ENCODE results near the gene ENAM. TPM values are rescaled to one million over a fixed set of nuclear protein-coding genes. Genes with fewer than 3 reads are reported as not detected.

Gene ENAM
- polyA plus RNA-seq, 1 of the 3 experiments (the other 2 are of a cell fraction), result 0.20 TPM

DNA sequence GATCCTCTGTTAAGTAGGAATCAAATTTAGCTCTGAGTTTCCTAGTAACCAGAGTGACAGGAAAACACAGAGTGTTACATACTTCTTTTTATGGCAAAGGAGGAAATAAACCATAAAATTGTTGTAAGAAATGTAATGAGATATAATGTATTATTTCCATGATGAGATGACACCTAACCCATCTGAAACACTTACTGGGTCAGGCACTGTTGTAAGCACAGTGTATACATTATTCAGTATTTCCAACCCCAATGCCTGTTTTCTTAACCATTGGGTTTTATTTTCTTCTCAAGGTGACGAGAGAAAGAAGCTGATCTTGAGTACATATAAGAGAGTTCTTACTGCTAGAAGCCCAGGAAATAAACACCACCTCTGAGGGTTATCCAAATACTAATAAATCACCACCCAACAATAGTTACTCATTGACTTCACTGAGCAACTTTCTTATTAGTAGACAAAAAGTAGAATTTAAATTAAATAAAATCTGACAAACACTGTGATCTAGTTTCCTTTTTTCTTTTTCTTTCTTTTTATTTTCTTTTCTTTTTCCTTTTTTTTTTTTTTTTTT is 4.2 kb upstream of the ENAM start (continued):
- TF ChIP-seq, protein P1, sequence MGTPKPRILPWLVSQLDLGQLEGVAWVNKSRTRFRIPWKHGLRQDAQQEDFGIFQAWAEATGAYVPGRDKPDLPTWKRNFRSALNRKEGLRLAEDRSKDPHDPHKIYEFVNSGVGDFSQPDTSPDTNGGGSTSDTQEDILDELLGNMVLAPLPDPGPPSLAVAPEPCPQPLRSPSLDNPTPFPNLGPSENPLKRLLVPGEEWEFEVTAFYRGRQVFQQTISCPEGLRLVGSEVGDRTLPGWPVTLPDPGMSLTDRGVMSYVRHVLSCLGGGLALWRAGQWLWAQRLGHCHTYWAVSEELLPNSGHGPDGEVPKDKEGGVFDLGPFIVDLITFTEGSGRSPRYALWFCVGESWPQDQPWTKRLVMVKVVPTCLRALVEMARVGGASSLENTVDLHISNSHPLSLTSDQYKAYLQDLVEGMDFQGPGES (IDR thresholded peaks at IDR 0.05; ENCODE audit: low read depth, low read length), result no peak
- TF ChIP-seq, protein P2, sequence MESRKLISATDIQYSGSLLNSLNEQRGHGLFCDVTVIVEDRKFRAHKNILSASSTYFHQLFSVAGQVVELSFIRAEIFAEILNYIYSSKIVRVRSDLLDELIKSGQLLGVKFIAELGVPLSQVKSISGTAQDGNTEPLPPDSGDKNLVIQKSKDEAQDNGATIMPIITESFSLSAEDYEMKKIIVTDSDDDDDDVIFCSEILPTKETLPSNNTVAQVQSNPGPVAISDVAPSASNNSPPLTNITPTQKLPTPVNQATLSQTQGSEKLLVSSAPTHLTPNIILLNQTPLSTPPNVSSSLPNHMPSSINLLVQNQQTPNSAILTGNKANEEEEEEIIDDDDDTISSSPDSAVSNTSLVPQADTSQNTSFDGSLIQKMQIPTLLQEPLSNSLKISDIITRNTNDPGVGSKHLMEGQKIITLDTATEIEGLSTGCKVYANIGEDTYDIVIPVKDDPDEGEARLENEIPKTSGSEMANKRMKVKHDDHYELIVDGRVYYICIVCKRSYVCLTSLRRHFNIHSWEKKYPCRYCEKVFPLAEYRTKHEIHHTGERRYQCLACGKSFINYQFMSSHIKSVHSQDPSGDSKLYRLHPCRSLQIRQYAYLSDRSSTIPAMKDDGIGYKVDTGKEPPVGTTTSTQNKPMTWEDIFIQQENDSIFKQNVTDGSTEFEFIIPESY (IDR thresholded peaks at IDR 0.05; ENCODE audit: borderline replicate concordance, low read depth), result no peak
- TF ChIP-seq, protein P3, sequence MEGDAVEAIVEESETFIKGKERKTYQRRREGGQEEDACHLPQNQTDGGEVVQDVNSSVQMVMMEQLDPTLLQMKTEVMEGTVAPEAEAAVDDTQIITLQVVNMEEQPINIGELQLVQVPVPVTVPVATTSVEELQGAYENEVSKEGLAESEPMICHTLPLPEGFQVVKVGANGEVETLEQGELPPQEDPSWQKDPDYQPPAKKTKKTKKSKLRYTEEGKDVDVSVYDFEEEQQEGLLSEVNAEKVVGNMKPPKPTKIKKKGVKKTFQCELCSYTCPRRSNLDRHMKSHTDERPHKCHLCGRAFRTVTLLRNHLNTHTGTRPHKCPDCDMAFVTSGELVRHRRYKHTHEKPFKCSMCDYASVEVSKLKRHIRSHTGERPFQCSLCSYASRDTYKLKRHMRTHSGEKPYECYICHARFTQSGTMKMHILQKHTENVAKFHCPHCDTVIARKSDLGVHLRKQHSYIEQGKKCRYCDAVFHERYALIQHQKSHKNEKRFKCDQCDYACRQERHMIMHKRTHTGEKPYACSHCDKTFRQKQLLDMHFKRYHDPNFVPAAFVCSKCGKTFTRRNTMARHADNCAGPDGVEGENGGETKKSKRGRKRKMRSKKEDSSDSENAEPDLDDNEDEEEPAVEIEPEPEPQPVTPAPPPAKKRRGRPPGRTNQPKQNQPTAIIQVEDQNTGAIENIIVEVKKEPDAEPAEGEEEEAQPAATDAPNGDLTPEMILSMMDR (IDR thresholded peaks at IDR 0.05), result no peak

DNA sequence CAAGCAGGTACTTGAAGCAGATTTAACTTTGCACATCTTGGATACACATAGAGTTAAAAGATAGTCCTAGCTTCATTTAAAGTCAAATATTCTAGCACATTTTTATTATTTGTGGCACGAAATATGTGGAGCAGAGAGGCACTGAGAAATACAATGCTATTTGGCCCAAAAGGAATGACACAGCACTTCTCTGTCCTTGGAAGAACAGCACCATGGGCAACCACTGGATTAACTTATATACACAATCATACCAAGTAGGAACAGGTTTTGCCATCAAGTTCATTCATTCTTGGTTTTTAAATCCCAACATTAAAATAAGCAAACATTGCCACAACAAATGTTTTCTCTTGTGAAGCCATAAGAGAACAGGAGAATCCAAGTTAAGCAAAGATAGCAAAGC is 924 bp upstream of the ENAM start:
- 8% methylated on average over 1 of the region's 1 CpG for WGBS (ENCODE audit: low lambda C conversion rate)
- H2AFZ ChIP-seq (ENCODE audit: low read depth), result no peak overlapping the region
- no peaks in the 10 kb centered on the region for H3K36me3 ChIP-seq (replicated peaks in 1 of 2; ENCODE audit: control insufficient read depth in 1 of 2, insufficient read depth in 2 of 2, low read length in 1 of 2)
- TF ChIP-seq, protein P4, sequence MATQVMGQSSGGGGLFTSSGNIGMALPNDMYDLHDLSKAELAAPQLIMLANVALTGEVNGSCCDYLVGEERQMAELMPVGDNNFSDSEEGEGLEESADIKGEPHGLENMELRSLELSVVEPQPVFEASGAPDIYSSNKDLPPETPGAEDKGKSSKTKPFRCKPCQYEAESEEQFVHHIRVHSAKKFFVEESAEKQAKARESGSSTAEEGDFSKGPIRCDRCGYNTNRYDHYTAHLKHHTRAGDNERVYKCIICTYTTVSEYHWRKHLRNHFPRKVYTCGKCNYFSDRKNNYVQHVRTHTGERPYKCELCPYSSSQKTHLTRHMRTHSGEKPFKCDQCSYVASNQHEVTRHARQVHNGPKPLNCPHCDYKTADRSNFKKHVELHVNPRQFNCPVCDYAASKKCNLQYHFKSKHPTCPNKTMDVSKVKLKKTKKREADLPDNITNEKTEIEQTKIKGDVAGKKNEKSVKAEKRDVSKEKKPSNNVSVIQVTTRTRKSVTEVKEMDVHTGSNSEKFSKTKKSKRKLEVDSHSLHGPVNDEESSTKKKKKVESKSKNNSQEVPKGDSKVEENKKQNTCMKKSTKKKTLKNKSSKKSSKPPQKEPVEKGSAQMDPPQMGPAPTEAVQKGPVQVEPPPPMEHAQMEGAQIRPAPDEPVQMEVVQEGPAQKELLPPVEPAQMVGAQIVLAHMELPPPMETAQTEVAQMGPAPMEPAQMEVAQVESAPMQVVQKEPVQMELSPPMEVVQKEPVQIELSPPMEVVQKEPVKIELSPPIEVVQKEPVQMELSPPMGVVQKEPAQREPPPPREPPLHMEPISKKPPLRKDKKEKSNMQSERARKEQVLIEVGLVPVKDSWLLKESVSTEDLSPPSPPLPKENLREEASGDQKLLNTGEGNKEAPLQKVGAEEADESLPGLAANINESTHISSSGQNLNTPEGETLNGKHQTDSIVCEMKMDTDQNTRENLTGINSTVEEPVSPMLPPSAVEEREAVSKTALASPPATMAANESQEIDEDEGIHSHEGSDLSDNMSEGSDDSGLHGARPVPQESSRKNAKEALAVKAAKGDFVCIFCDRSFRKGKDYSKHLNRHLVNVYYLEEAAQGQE (IDR thresholded peaks at IDR 0.05; ENCODE audit: low read depth, low read length), result no peak
- no peak for TF ChIP-seq EZH2phosphoT487 (IDR thresholded peaks at IDR 0.05; ENCODE audit: borderline replicate concordance, low read depth)
- TF ChIP-seq, protein P1 (IDR thresholded peaks at IDR 0.05; ENCODE audit: low read depth, low read length), result no peak
- TF ChIP-seq POLR2AphosphoS5 (IDR thresholded peaks at IDR 0.05; ENCODE audit: low read depth, low read length), result no peak
- TF ChIP-seq NRF1 (IDR thresholded peaks at IDR 0.05; ENCODE audit: low read depth, low read length), result no peak
- no peak for TF ChIP-seq TAF1 (IDR thresholded peaks at IDR 0.05; ENCODE audit: borderline replicate concordance, low read depth, low read length)
- TF ChIP-seq RCOR1 (IDR thresholded peaks at IDR 0.05; ENCODE audit: low read length), result no peak
- TF ChIP-seq RAD21 (IDR thresholded peaks at IDR 0.05; ENCODE audit: low read length), result no peak
- TF ChIP-seq JUND (IDR thresholded peaks at IDR 0.05), result no peak
- TF ChIP-seq, protein P5, sequence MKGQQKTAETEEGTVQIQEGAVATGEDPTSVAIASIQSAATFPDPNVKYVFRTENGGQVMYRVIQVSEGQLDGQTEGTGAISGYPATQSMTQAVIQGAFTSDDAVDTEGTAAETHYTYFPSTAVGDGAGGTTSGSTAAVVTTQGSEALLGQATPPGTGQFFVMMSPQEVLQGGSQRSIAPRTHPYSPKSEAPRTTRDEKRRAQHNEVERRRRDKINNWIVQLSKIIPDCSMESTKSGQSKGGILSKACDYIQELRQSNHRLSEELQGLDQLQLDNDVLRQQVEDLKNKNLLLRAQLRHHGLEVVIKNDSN (IDR thresholded peaks at IDR 0.05; ENCODE audit: borderline replicate concordance, low read depth), result no peak
- no peak for TF ChIP-seq EP300 (IDR thresholded peaks at IDR 0.05; ENCODE audit: borderline replicate concordance in 1 of 2, low read depth in 1 of 2, low read length in 1 of 2)
- no peak for TF ChIP-seq TCF12 (IDR thresholded peaks at IDR 0.05)
- no peak for TF ChIP-seq FOXJ3 (CRISPR knock-in tag; IDR thresholded peaks at IDR 0.05)
- TF ChIP-seq MEF2A (IDR thresholded peaks at IDR 0.05; ENCODE audit: borderline replicate concordance, low read depth), result no peak
- no peak overlapping the region for H3K4me3 ChIP-seq (ENCODE audit: low read depth in 2 of 2, low read length in 1 of 2)
- peaks cover 9% of the 10 kb centered on the region for H3F3A ChIP-seq (replicated peaks; ENCODE audit: insufficient read depth)
- no peaks in the 10 kb centered on the region; a peak in 1 of 4 replicates for H3K4me1 ChIP-seq (ENCODE audit: control insufficient read depth in 1 of 2, insufficient read depth in 2 of 2, low read depth in 1 of 2, low read length in 1 of 2)
- no peak overlapping the region for H3K4me2 ChIP-seq
- no peaks in the 10 kb centered on the region for H3K79me2 ChIP-seq (ENCODE audit: insufficient read depth)
- H4K20me1 ChIP-seq (ENCODE audit: insufficient read depth), result no peaks in the 10 kb centered on the region
- no peak overlapping the region for H3K27ac ChIP-seq (ENCODE audit: low read depth in 2 of 2, low read length in 1 of 2)
- ChIA-PET CTCF (interaction anchor here (1.4 kb wide), 1 partner anchor 25 kb away, joined by 6 read pairs; no protein-coding TSS in a partner anchor), POLR2A (no interaction called here)
- H3K9me2 ChIP-seq, result no peaks in the 10 kb centered on the region
- no peaks in the 10 kb centered on the region for H3K27me3 ChIP-seq (ENCODE audit: insufficient read depth)
- H3K9me3 ChIP-seq, result no peaks in the 10 kb centered on the region
- DNase-seq, result no peak
- no peak overlapping the region for H3K9ac ChIP-seq
